ENCODE results near the gene GDPD3.

GDPD3 gene

GRCh38 chr16:30078744-30079143, 34.6 kb downstream of the GDPD3 start:
- DNase-seq (ENCODE audit: low spot score) = no peak

GRCh38 chr16:30077656-30078055, 35.7 kb downstream of the GDPD3 start:
- no peak for DNase-seq (ENCODE audit: low spot score)

- DNase-seq (ENCODE audit: low spot score) = no peak
These were observed 37.0 kb downstream of the GDPD3 start for GRCh38 chr16:30076276-30076791.

- peak; percentile 91 for DNase-seq (ENCODE audit: low spot score)
These were observed 37.6 kb downstream of the GDPD3 start, which contains the start of gene PPP4C for GRCh38 chr16:30075503-30076275. Gene PPP4C (plus strand): TSS chr16:30075994. CDS start chr16:30076378, 384 bp downstream.

DNA sequence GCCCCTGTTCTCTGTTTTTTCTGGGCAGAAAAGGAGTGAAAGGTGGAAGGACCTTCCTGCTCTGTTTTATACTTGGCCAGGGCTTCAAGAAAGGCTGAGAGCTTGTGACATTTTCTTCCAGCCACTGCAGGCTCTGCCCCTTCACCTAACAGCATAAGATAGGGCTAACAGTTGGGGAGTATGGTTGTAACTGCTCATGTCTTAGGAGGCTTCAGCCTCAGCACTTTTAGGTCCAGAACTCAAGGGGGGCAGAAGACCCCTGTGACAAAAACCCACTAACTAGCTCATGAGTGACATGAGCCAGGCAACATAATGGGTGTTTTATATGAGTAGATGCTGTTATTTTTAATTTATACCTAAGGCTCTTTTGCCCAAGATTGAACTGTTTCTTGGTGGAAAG, 42.8 kb downstream of the GDPD3 start:
- peak; percentile 8 for DNase-seq (ENCODE audit: low spot score)

DNA sequence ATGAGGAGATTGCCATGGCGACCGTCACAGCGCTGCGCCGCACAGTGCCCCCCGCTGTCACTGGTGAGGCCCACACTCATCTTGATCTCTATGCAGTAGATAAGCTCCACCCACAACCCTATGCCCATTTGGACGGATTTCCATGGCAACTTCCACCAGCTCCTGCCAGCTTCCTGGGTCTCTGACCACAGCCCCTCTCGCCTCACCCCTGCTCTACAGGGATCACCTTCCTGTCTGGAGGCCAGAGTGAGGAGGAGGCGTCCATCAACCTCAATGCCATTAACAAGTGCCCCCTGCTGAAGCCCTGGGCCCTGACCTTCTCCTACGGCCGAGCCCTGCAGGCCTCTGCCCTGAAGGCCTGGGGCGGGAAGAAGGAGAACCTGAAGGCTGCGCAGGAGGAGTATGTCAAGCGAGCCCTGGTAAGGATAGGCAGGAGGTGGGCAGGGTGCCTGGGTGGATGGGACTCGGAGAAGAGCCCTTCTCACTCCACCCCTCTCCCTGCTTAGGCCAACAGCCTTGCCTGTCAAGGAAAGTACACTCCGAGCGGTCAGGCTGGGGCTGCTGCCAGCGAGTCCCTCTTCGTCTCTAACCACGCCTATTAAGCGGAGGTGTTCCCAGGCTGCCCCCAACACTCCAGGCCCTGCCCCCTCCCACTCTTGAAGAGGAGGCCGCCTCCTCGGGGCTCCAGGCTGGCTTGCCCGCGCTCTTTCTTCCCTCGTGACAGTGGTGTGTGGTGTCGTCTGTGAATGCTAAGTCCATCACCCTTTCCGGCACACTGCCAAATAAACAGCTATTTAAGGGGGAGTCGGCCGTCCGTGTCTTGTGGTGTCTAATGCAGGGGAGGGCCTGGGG, 43.5 kb downstream of the GDPD3 start:
- DNase-seq (ENCODE audit: low spot score) = peak; percentile 0

DNA sequence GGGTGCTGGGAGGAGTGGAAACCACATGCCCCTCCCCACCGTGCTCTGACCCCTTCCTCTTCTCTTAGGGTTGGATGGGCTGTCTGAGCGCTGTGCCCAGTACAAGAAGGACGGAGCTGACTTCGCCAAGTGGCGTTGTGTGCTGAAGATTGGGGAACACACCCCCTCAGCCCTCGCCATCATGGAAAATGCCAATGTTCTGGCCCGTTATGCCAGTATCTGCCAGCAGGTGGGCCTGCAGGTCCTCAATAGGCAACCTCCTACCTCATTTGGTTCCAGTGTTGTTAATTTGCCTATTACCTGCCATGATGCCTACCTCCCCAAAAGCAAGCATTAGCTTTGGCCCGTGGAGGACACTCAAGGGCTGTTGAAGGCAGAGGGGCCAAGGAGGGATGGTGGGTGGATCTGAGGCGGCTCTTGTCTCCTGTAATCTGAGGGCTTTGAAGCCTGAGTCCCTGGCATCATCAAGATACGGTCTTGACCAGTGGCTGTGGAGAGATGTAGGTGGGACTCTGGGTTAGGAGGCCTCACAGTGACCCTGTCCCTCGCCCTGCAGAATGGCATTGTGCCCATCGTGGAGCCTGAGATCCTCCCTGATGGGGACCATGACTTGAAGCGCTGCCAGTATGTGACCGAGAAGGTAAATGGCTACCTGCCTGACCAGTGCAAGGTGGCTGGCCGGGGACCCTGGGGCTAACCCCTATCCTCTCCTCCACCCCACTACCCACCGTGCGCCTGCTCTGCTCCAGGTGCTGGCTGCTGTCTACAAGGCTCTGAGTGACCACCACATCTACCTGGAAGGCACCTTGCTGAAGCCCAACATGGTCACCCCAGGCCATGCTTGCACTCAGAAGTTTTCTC, 44.4 kb downstream of the GDPD3 start:
- DNase-seq (ENCODE audit: low spot score) = no peak

DNA sequence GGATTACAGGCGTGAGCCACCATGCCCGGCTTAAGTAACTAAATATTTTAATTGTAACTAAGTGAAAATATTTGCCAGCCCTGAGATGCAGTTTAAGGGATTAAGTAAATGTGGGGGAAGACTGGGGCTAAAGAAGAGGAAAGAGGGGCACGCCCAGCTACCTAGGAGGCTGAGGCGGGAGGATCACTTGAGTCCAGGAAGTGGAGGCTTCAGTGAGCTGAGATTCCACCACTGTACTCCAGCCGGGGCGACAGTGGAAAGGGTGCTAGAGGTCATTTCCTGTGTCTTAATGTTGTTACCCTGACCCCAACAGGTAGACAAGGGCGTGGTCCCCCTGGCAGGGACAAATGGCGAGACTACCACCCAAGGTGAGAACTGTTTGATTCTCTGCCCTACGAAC, 45.0 kb downstream of the GDPD3 start:
- no peak for DNase-seq (ENCODE audit: low spot score)

DNA sequence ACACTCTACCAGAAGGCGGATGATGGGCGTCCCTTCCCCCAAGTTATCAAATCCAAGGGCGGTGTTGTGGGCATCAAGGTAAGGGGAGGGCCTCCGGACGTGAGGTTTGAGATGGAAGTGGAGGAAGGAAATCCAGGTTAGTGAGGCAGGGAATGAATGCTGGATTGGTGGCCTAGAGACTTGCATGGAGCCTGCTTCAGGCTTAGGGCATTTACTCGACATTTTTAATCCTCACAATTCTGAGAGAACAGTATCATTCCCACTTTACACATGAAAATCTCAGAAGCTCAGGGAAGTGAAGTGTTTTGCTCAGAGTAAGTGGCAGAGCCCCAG, 45.8 kb downstream of the GDPD3 start:
- DNase-seq (ENCODE audit: low spot score) = no peak

GRCh38 chr16:30066761-30067583, 46.4 kb downstream of the GDPD3 start:
- DNase-seq (ENCODE audit: low spot score) = no peak

DNA sequence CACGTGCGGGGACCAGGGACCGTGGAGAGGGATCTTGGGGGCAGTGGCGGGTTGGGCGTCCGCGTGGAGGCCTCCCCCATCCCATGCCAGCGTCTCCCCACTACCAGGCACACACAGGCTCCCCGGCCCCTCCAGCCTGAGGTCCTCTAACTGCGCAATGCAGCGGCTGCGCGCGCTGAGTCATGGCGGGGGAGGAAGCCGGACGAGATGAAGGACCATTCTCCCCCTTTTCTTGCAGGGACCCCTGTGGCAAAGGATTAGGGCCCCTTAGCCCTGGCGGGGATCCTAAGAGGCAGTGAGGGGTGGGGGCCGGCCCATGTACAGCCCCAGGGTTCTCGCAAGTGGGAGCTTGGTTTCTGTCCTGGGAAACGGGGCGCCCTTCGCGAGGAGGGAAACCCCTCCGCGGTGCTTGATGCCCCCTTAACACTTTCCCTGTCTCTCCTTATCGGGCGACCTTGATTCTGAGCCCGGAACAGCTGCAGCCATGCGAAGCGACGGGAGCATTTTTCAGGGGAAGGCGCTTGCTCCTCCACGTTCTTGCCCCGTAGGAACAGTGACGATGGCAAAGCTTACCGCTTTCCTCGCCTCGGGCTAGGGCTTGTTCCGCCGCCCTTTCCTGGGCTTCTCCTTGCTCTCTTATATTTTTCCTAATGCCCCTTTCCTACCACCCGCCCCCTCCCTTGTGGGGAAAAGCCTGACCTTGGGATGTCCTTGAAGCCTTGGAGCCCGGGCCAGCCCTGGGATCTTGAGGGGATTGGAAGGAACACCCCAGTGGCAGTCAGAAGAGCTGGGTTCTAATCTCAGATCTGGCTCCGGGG, 47.2 kb downstream of the GDPD3 start:
- DNase-seq (ENCODE audit: low spot score) = no peak

DNA sequence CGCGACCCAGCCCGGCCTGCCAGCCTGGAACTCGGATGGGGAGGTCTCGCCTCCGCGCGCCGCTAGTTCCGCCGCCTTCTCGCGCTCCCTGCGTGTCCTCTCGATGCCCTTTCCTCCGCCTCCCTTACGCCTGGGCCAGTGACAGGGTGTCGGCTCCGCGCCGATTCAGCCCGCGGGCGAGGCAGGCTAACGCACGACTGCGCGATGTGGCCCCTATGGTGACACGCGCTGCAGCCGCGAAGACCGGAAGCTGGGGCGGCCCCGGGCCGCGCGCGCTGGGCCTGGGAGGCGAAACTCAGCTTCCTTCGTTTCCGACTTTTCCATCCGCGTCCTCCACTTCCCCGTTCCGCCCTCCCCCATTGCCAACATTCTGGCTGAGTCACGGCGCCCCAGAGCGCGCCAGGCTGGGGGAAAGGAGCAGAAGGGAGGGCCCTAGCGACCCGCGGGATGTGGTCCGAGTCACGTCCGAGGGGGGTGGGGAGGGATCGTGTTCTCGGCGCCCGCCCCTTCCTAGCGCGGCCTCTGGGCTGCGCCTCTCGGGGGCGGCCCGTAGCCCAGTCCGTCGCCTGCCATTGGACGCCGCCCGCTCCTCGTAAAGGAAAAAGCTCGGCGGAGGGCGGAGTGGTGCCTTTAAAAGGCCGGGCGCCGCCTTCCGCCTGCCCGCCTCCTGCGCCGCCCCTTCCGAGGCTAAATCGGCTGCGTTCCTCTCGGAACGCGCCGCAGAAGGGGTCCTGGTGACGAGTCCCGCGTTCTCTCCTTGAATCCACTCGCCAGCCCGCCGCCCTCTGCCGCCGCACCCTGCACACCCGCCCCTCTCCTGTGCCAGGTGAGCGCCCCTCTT, 48.0 kb downstream of the GDPD3 start, which contains the start of gene ALDOA:
Gene ALDOA (plus strand): TSS at position 659 of the 841 bp plus-strand sequence. CDS start 1,138 bp downstream, outside the sequence.
- DNase-seq (ENCODE audit: low spot score) = peak; percentile 96

DNA sequence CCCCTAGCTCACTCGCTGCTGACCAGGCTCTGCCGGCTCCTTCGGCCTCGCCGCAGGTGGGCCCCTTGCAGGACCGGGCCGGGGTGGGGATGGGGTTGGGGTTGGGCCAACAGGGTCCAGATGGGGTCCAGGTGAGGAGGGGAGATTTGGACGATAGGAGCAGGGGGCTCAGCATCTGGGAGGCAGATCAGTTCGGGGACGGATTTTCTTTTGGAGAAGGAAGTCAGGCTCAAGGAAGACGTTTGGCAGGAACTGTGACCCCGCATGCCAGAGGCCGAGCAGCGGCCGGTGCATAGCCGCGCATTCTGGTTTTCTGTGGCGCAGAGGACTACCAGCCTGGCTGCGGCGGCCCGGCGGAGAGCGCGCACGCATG, 48.6 kb downstream of the GDPD3 start:
- DNase-seq (ENCODE audit: low spot score) = no peak

DNA sequence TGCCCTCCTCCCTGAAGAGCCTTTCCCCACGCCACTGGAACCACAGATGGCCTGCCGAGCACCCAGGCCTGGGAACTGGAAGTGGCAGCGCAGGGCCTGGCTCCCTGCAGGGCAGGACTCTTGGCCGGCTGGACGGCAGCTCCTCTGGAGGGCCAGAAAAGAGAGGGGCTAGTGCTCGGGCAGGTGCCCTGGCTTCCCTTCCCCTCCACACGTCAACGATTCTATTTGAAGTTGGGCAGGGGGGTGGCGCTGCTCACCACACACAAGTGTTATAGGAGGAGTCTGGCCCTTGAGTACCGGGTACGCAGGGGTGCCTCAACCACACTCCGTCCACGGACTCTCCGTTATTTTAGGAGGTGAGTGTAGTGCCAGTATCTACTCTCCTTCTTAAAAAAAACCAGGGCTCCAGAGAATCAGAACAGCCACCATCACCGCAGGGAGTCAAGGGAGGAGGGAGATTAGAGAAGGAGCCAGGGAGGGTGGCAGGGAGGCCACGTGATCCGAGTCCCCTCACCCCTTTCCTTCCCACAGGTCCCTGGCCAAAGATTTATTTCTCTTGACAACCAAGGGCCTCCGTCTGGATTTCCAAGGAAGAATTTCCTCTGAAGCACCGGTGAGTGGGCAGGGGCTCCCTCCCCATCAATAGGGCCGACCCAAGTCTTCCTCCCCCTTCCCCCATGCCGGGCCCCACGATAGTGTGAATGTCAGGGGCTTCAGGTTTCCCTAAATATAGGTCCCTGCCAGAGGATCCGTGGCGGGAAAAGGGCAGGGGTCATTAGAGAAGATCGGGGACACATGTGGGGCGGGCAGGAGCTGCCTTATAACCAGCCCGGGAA, 49.2 kb downstream of the GDPD3 start:
- DNase-seq (ENCODE audit: low spot score) = peak; percentile 86

DNA sequence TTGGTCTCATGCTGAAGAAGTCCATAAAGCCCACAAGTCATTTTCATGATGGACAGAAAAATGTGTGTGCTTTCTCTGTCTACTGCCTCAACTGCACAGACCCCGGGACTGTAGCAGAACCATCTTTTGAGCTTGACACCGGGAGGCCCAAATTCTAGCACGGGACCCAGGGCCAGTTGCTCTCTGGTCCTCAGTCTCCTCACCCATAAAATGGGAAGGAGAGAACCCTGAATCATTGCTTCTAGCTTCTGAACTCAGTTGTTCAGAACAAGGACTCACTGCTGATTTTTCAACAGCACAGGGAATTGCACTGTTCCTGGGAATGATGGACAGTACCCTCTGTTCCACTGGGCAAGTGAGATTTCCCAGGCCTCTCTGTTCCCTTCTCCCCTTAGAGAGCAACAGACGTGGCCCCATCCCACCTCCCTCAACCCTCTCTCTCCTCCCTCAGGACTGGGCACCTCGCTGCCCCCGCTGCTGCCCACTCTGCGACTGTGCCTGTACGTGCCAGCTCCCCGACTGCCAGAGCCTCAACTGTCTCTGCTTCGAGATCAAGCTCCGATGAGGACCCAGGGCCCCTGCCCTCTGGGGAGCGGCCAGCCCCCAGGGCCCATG, 50.0 kb downstream of the GDPD3 start:
- no peak for DNase-seq (ENCODE audit: low spot score)

- DNase-seq (ENCODE audit: low spot score) = no peak
These were observed 52.3 kb downstream of the GDPD3 start for GRCh38 chr16:30060836-30061554.

- no peak for DNase-seq (ENCODE audit: low spot score)
These were observed 53.0 kb downstream of the GDPD3 start for GRCh38 chr16:30060346-30060745.

Data from cerebellar cortex (tissue), 1 donor.